Ammon's horn (tissue), 1 donor: ENCODE data around the gene LDB3.
"Not testable (repeated sequence)": the region's sequence is repeated elsewhere in the genome, so short reads cannot be mapped to it uniquely, and the experiment has no call there.

Experiments
- DNase-seq: peaks from one replicate; pipeline ENCODE4 v3.0.0-alpha.2; 2016; ENCODE audit warnings: low spot score

LDB3 gene

GRCh38 chr10:86668297-86669165 is at the start of gene LDB3:
Gene LDB3 (plus strand): TSS chr10:86668511. CDS start chr10:86668692, 181 bp downstream.
- DNase-seq, result no peak

GRCh38 chr10:86628311-86628710 is 40.0 kb upstream of the LDB3 start:
- no peak for DNase-seq

- DNase-seq, result no peak
Observed at GRCh38 chr10:86630079-86630478, 38.2 kb upstream of the LDB3 start.

GRCh38 chr10:86632009-86632800 is 36.1 kb upstream of the LDB3 start:
- DNase-seq, result peak; percentile 9

- no peak for DNase-seq
Observed at GRCh38 chr10:86632951-86633350, 35.4 kb upstream of the LDB3 start.

- peak; percentile 15 for DNase-seq
Observed at GRCh38 chr10:86635402-86635801, 32.9 kb upstream of the LDB3 start.

- DNase-seq, result no peak
Observed at GRCh38 chr10:86636311-86636710, 32.0 kb upstream of the LDB3 start.

GRCh38 chr10:86642021-86642420 is 26.3 kb upstream of the LDB3 start:
- DNase-seq, result peak; percentile 29

GRCh38 chr10:86642499-86642898 is 25.8 kb upstream of the LDB3 start:
- peak; percentile 12 for DNase-seq

GRCh38 chr10:86644152-86644793 is 24.0 kb upstream of the LDB3 start:
- peak; percentile 4 for DNase-seq

GRCh38 chr10:86644794-86645445 is 23.4 kb upstream of the LDB3 start:
- DNase-seq, result no peak

GRCh38 chr10:86645621-86646165 is 22.6 kb upstream of the LDB3 start:
- DNase-seq, result not testable (repeated sequence)

GRCh38 chr10:86646532-86646931 is 21.8 kb upstream of the LDB3 start:
- no peak for DNase-seq

GRCh38 chr10:86646933-86647332 is 21.4 kb upstream of the LDB3 start:
- DNase-seq, result no peak

GRCh38 chr10:86647773-86648703 is 20.3 kb upstream of the LDB3 start:
- DNase-seq, result no peak

GRCh38 chr10:86648704-86649427 is 19.4 kb upstream of the LDB3 start:
- no peak for DNase-seq

- DNase-seq, result no peak
Observed at GRCh38 chr10:86649471-86650150, 18.7 kb upstream of the LDB3 start.

- no peak for DNase-seq
Observed at GRCh38 chr10:86650151-86650550, 18.2 kb upstream of the LDB3 start.

- DNase-seq, result no peak
Observed at GRCh38 chr10:86651021-86651471, 17.3 kb upstream of the LDB3 start.
